Measurements from ENCODE around the gene MED9. TPM values are rescaled to one million over a fixed set of nuclear protein-coding genes. Genes with fewer than 3 reads are reported as not detected.

Gene MED9
- total and polyA plus RNA-seq, 9 of the 15 experiments (the other 6 are each of a cell fraction or from before 2014, with no cell fraction given), result 2.2 to 15.8 (median 12.7) TPM

- ATAC-seq, result no peak
- no peaks in the 10 kb centered on the region for H3K79me2 ChIP-seq (ENCODE audit: control insufficient read depth, insufficient read depth, low read length)
- H3K27ac ChIP-seq (ENCODE audit: extremely low read depth, low read depth, low read length), result no peak overlapping the region
- DNase-seq (ENCODE audit: extremely low read depth in 1 of 4, low spot score in 3 of 4), result no peak
- intact Hi-C loops (cut with micrococcal nuclease) (no loop called here), in situ Hi-C loops (cut with MboI) (no loop called here)
- H3K36me3 ChIP-seq (ENCODE audit: control insufficient read depth, insufficient read depth, low read length), result no peaks in the 10 kb centered on the region
- no TSS peak for BruUV-seq (replicated peaks)
- no peak for FAIRE-seq
- H3K4me1 ChIP-seq (replicated peaks in 1 of 2; ENCODE audit: control insufficient read depth in 2 of 2, insufficient read depth in 2 of 2, low read length in 2 of 2), result peaks cover 5 to 27% of the 10 kb centered on the region in 2 experiments; a peak in 4 of 5 replicates
- no peaks in the 10 kb centered on the region for H3K9me3 ChIP-seq (replicated peaks; ENCODE audit: control insufficient read depth, insufficient read depth, low read depth, low read length)
- no peaks in the 10 kb centered on the region for H3K27me3 ChIP-seq (ENCODE audit: control insufficient read depth in 2 of 2, insufficient read depth in 2 of 2, low read length in 2 of 2)
- H3K9ac ChIP-seq (ENCODE audit: insufficient read depth in 1 of 2, low read depth in 2 of 2, low read length in 2 of 2), result no peak overlapping the region; a peak in 1 of 4 replicates
- H3K4me3 ChIP-seq, result no peak overlapping the region
- no peaks in the 10 kb centered on the region for H4K20me1 ChIP-seq (replicated peaks; ENCODE audit: control insufficient read depth, insufficient read depth, low read length)
- POLR2A ChIA-PET, result interaction anchor here (1.1 kb wide), 1 partner anchor 14 kb away, joined by 3 read pairs; no protein-coding TSS in a partner anchor
- CTCF ChIA-PET (ENCODE audit: low intra/inter-chr PET ratio), result no interaction called here
- H2AFZ ChIP-seq (ENCODE audit: low read depth, low read length), result no peak overlapping the region
- WGBS (ENCODE audit: insufficient coverage, low coverage, missing lambda C conversion rate), result 49% methylated on average over 3 of the region's 15 CpGs
- TF ChIP-seq NFIC (IDR thresholded peaks at IDR 0.05) (peak; percentile 76), ZNF263 (CRISPR knock-in tag; IDR thresholded peaks at IDR 0.05; ENCODE audit: borderline replicate concordance) (peak; percentile 54), TFE3 (CRISPR knock-in tag; IDR thresholded peaks at IDR 0.05) (no peak)
- TF ChIP-seq, protein P1, sequence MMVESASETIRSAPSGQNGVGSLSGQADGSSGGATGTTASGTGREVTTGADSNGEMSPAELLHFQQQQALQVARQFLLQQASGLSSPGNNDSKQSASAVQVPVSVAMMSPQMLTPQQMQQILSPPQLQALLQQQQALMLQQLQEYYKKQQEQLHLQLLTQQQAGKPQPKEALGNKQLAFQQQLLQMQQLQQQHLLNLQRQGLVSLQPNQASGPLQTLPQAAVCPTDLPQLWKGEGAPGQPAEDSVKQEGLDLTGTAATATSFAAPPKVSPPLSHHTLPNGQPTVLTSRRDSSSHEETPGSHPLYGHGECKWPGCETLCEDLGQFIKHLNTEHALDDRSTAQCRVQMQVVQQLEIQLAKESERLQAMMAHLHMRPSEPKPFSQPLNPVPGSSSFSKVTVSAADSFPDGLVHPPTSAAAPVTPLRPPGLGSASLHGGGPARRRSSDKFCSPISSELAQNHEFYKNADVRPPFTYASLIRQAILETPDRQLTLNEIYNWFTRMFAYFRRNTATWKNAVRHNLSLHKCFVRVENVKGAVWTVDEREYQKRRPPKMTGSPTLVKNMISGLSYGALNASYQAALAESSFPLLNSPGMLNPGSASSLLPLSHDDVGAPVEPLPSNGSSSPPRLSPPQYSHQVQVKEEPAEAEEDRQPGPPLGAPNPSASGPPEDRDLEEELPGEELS (CRISPR knock-in tag; IDR thresholded peaks at IDR 0.05; ENCODE audit: borderline replicate concordance), result no peak
- TF ChIP-seq, protein P2, sequence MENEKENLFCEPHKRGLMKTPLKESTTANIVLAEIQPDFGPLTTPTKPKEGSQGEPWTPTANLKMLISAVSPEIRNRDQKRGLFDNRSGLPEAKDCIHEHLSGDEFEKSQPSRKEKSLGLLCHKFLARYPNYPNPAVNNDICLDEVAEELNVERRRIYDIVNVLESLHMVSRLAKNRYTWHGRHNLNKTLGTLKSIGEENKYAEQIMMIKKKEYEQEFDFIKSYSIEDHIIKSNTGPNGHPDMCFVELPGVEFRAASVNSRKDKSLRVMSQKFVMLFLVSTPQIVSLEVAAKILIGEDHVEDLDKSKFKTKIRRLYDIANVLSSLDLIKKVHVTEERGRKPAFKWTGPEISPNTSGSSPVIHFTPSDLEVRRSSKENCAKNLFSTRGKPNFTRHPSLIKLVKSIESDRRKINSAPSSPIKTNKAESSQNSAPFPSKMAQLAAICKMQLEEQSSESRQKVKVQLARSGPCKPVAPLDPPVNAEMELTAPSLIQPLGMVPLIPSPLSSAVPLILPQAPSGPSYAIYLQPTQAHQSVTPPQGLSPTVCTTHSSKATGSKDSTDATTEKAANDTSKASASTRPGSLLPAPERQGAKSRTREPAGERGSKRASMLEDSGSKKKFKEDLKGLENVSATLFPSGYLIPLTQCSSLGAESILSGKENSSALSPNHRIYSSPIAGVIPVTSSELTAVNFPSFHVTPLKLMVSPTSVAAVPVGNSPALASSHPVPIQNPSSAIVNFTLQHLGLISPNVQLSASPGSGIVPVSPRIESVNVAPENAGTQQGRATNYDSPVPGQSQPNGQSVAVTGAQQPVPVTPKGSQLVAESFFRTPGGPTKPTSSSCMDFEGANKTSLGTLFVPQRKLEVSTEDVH (IDR thresholded peaks at IDR 0.05; ENCODE audit: low read depth, partially characterized antibody), result no peak
- no peaks in the 10 kb centered on the region for H3K9me1 ChIP-seq (ENCODE audit: control insufficient read depth, insufficient read depth, low read length)
- no peak overlapping the region for H3K4me2 ChIP-seq (ENCODE audit: insufficient read depth, low read length)
These were observed 63.6 kb downstream of the MED9 start for GRCh38 chr17:17540278-17540906.

All from K562 (cell line).